Transverse colon (tissue), 4 donors: ENCODE data around the gene PPP2R1B.

Experiments used
- EP300 ChIP-seq: sonication (generic); formaldehyde crosslinking; IDR thresholded peaks from one replicate; pipeline ENCODE4 v1.6.1; 2017; ENCODE audit warnings: antibody characterized with exemption, low read depth
- POLR2A ChIP-seq: fragments of 450-650 bp; IDR thresholded peaks from one replicate; pipeline ENCODE4 v1.6.1; 2016; ENCODE audit warnings: antibody characterized with exemption, mild to moderate bottlenecking, moderate library complexity
- POLR2AphosphoS5 ChIP-seq, 3 donors: sonication (generic); formaldehyde crosslinking; IDR thresholded peaks; one replicate each; pipeline ENCODE4 v1.6.1; 2016; ENCODE audit warnings: antibody characterized with exemption in 3 of 3
- TF ChIP-seq, protein P1 (sequence below), 5 experiments: fragments of 200-600 bp in 3 of 5; fragments of 450-650 bp in 2 of 5; sonication (generic) in 3 of 5; IDR thresholded peaks; 1 replicate in 2 of 5; 2 replicates in 3 of 5; pipeline ENCODE4 v1.5.1; 2016 to 2017; ENCODE audit warnings: antibody characterized with exemption in 5 of 5, inconsistent platforms in 3 of 5, mild to moderate bottlenecking in 2 of 5, moderate library complexity in 1 of 5

- no peak for TF ChIP-seq EP300
- TF ChIP-seq, protein P1, sequence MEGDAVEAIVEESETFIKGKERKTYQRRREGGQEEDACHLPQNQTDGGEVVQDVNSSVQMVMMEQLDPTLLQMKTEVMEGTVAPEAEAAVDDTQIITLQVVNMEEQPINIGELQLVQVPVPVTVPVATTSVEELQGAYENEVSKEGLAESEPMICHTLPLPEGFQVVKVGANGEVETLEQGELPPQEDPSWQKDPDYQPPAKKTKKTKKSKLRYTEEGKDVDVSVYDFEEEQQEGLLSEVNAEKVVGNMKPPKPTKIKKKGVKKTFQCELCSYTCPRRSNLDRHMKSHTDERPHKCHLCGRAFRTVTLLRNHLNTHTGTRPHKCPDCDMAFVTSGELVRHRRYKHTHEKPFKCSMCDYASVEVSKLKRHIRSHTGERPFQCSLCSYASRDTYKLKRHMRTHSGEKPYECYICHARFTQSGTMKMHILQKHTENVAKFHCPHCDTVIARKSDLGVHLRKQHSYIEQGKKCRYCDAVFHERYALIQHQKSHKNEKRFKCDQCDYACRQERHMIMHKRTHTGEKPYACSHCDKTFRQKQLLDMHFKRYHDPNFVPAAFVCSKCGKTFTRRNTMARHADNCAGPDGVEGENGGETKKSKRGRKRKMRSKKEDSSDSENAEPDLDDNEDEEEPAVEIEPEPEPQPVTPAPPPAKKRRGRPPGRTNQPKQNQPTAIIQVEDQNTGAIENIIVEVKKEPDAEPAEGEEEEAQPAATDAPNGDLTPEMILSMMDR (IDR thresholded peaks at IDR 0.05), result no peak
- no peak for TF ChIP-seq POLR2A
- no peak for TF ChIP-seq POLR2AphosphoS5 (IDR thresholded peaks at IDR 0.05)
Observed at GRCh38 chr11:111782109-111782741, 16.0 kb upstream of the PPP2R1B start.
